ENCODE data around the gene KCNG3.

KCNG3 gene

GRCh38 chr2:42480402-42480801 is 13.4 kb downstream of the KCNG3 start:
- DNase-seq = no peak

GRCh38 chr2:42474765-42475454 is 18.9 kb downstream of the KCNG3 start:
- DNase-seq = no peak

DNA sequence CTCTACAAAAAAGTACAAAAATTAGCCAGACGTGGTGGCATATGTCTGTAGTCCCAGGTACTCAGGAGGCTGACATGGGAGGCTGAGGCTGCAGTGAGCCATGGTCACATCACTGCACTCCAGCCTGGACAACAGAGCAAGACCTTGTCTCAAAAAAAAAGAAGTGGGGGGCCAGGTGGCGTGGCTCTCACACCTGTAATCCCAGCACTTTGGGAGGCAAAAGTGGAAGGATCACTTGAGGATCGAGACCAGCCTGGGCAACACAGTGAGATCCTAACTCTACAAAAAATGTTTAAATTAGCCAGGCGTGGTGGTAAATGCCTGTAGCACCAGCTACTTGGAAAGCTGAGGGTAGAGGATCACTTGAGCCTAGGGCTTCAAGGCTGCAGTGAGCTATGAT is 23.1 kb downstream of the KCNG3 start:
- DNase-seq = no peak

DNA sequence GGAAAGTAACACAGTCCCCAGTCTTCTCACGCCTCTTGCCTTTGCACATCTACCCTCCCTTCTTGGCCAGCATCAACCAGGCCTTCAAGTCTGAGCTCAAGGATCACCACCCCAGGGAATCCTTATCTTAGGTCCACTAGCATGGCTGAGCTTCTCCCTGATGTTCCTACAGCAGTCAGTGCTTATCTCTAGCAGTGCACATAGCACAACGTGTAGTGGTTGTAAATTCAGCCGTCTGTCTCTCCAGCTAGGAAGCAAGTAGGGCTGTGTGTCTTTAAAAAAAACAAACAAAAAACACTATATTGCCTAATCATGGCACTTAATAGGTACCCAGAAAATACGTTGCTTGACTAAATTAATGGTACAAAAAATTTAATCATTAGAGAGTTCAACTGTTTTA is 29.2 kb downstream of the KCNG3 start:
- no peak for DNase-seq

GRCh38 chr2:42463570-42463969 is 30.2 kb downstream of the KCNG3 start:
- no peak for DNase-seq

DNA sequence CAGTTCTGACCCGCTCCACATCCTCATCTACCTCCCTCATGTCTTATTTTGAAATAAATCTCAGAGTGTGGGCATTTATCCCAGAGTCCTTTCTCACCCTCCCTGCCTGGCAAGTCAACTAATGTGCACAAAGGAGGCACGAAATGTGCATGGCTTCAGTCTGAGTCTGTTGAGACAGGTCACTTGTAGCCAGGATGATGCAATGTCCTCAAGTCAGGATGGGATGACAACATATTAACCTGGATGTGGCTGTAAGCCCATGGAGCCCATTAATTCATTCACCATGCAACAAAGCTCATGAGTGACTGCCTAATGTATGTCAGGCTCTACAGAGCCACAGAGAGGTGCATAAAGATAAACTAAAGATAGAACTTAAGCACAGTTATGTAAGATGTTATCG is 34.5 kb downstream of the KCNG3 start:
- no peak for DNase-seq

DNA sequence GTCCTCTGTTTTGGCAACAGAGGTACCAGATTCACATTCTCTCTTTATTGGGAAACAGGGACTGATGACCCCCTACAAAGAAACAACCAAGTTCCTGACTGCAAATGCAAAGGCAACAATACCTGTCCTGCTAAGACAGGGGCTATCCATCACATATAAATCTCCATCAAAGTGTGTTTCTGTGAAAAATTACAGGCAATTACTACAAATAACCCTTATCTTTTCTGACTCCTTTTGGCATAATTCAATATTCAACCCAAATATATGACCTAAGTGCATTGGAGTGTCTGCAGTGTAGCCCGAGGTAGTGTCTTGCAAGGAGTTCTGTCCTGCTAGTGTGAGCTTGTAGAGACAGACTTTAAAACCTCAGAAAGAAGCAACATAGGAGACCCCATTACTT is 35.4 kb downstream of the KCNG3 start:
- DNase-seq = no peak

DNA sequence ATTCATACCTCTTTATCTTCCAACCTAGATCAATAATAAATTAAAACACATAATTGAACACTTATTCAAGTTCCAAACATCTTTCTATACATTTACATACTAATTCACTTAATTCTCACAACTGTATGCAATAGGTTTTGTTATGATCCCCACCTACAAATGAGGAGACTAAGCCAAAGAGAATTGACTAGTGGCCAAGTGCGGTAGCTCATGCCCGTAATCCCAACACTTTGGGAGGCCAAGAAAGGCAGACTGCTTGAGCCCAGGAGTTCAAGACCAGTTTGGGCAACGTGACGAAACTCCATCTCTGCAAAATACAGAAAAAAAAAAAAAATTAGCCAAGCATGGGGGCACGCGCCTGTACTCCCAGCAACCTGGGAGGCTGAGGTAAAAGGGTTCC is 36.8 kb downstream of the KCNG3 start:
- DNase-seq = no peak

GRCh38 chr2:42456126-42456839 is 37.5 kb downstream of the KCNG3 start:
- DNase-seq = no peak

DNA sequence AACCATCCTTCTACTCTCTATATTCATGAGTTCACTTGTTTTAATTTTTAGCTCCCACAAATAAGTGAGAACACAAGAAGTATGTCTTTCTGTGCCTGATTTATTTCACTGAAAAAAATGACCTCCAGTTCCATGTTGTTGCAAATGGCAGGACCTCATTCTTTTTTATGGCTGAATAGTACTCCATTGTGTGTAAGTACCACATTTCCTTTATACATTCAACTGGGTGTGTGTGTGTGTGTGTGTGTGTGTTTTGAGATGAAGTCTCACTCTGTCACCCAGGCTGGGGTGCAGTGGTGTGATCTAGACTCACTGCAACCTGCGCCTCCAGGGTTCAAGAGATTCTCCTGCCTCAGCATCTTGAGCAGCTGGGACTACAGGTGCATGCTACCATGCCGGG is 41.2 kb downstream of the KCNG3 start:
- no peak for DNase-seq

DNA sequence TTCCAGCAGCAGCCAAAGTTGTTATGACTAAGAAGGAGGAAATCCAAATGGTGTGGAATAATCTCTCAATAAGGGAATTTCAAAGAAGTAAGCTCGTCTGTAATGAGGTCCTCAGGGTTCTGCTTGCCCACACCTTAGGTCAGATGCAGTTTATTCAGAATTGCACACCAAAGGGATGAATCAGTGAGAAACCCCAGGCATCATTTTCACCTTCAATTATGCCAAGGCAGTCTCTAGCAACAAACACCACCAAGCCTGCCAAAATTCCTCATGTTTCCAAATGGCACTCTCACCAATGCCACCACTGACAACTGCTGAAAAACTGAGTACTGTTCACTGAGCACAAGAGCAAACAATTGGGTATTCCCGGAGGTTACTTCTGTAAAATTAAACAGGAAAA is 43.6 kb downstream of the KCNG3 start:
- DNase-seq = no peak

DNA sequence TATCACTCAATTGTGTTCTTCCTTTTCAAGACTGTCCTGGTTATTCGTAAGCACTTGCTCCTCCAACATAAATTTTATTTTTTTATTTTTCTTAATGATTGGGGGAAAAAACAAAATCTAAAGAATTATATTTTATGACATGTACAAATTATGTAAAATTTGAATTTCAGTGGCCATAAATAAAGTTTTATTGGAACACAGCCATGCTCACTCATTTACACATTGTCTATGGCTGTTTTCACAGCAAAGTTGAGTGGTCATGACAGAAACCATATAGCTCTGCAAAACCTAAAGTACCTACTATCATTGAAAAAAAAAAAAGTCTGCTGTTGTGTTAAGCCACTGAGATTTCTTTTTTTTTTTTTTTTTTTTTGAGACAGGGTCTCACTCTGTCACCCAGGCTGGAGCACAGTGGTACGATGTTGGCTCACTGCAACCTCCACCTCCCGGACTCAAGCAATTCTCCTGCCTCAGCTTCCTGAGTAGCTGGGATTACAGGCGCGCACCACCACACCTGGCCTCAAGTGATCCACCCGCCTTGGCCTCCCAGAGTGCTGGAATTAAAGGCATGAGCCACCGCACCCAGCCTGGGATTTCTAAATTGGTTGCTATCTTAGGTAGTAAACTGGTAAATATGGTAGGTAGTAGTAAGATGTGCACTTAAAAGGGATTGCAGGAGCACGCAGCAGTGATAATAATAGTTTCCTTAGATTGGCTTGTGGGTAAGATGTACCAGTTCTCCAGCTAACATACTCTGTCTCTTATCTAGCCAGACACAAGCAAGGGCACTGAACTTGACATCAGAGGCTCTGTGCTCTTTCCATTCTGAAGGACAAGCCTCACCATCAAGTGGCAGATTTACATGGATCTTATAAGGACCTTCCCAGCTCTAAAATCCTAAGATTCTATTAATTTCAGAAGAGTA is 44.4 kb downstream of the KCNG3 start:
- DNase-seq = no peak

- DNase-seq = no peak
Observed at GRCh38 chr2:42448163-42448562, 45.6 kb downstream of the KCNG3 start.

- DNase-seq = no peak
Observed at GRCh38 chr2:42446503-42447271, 47.1 kb downstream of the KCNG3 start.

DNA sequence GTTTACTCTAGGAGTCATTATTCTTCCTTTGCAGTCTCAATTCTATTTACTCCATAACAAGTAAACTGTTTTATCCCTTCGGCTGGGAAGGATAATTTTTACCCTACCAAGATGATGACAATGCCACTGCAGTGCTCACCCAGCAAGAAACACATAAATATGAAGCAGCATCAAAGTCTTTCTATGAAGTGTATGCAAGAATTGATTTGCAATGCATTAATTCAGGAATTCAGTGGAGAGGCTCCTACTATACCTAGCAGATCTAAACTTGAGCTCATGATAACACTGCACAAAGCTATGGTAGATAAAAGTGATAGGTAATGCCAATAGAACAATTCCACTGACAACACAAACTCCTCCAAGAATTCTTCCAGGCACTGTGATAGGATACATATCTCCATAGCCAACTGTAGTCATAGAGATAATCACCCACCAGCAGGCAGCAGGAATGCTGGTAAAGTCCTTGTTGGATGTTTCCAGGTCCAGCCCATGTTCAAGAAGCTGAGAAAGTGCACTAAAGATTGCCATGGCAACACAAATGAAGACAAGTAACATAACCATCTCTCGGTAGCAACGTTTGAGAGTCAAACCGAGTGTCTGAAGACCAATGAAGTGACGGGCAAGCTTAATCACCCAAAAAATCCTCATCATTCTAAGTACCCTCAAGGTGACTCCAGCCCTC is 49.9 kb downstream of the KCNG3 start:
- DNase-seq = no peak

GRCh38 chr2:42442774-42443173 is 51.0 kb downstream of the KCNG3 start:
- no peak for DNase-seq

GRCh38 chr2:42438685-42439084 is 55.1 kb downstream of the KCNG3 start:
- DNase-seq = no peak

GRCh38 chr2:42436370-42436769 is 57.4 kb downstream of the KCNG3 start:
- no peak for DNase-seq

DNA sequence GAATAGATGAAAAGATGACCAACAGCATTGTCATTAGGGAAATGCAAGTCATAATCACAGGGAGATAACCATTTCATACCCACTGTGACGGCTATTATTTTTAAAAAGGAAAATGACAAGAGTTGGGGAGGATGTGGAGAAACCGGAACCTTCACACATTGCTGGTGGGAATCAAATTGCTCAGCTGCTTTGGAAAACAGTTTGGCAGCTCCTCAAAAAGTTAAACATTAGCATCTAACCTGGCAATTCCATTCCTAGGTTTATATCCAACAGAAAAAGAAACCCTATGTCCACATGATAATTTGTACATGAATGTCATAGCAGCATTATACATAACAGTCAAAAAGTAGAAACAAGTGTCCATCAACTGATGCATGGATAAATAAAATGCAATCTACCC is 58.2 kb downstream of the KCNG3 start:
- no peak for DNase-seq

DNA sequence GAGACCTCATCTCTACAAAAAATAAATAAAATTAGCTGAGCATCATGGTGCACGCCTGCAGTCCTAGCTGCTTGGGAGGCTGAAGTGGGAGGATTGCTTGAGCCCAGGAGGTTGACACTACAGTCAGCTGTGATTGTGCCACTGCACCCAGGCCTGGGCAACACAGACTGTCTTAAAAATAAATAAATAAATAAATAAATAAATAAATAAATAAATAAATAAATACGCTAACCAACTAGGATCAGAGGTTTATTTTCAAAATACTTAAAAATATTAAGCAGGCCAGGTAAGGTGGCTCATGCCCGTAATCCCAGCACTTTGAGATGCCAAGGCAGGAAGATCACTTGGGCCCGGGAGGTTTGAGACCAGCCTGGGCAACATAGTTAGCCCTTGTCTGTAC is 63.6 kb downstream of the KCNG3 start:
- no peak for DNase-seq

DNA sequence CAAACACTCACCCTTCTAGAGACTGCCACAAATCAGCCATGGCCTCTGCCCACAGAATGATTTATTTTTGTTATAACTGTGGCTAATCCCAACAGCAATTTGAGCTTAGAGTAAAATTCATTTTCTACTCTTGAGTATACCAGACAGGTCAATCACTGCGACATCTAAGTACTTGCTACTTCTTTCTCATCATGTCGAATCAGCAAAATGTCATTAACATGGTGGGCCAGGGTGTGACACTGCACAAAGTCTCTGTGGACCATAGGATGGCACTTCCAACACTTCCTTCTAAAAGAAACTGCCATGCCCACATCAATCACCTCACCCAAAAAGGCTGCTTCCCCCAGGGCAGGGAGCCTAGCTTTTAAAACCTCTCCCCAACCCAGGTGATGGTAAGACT is 64.4 kb downstream of the KCNG3 start:
- no peak for DNase-seq

DNA sequence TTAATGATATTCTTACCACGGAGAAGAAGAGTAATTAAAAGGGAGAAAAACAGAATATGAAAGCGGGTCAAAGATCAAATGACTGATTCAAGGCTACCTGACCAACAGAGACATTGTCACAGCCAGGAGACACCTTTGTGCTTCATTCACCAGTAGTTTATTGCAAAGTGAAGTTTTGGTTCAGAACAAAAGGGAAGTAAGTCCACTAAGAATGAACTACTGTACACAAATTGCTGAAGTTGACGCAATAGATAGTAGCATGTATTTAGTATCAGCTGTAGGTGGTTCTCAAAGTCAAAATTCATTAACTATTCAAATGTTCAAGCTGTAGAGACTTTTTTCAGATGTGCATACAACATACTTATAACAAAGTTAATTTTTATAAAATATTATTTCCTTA is 68.1 kb downstream of the KCNG3 start:
- DNase-seq = no peak

All from CD4-positive, alpha-beta T cell treated with Interferon alpha-2 for 1 hour (primary cell).